GM12878 (cell line): ENCODE measurements around the gene GAK. TPM values are rescaled to one million over a fixed set of nuclear protein-coding genes. Genes with fewer than 3 reads are reported as not detected.

Source experiments
- ATAC-seq: fragments of 200-7000 bp; cut with Tn5 transposase; 3 replicates; pipeline ENCODE4 v1.9.1; 2020; ENCODE audit warnings: mild to moderate bottlenecking, moderate library complexity
- BruUV-seq: library from RNA; stranded (reverse); fragments of 400-500 nt; replicated peaks from 2 replicates; lab custom pipeline; 2021; lab: Mats Ljungman, UMichigan
- CTCF ChIA-PET: fragments of 300-600 bp; sonication (Branson Sonifier 250); formaldehyde crosslinking; extraction: SDS; loops from one replicate; lab custom pipeline; 2021; ENCODE audit warnings: inconsistent platforms; lab: Yijun Ruan, JAX
- POLR2A ChIA-PET: fragments of 350-600 bp; formaldehyde crosslinking; extraction: SDS; loops from one replicate; lab custom pipeline; 2021; ENCODE audit warnings: inconsistent platforms; lab: Charles Lee
- RAD21 ChIA-PET: fragments of 300-600 bp; sonication (Branson Sonifier 250); formaldehyde crosslinking; loops from one replicate; lab custom pipeline; 2023; ENCODE audit warnings: antibody characterized with exemption; ENCODE audit not compliant: unreplicated experiment; lab: Charles Lee
- SMC1A ChIA-PET: fragments of 300-600 bp; sonication (Branson Sonifier 250); formaldehyde crosslinking; loops from one replicate; lab custom pipeline; 2023; ENCODE audit not compliant: unreplicated experiment, uncharacterized antibody; lab: Charles Lee
- DNase-seq: peaks from one replicate; pipeline ENCODE4 v3.0.0-alpha.2; 2011; ENCODE audit warnings: low read depth, low spot score
- FAIRE-seq: peaks from 3 replicates; lab custom pipeline; 2011; peaks lifted over from hg19 to GRCh38; lab: Jason Lieb, UNC
- H2AFZ ChIP-seq: 2 replicates; pipeline ENCODE4 v1.6.0; 2011; ENCODE audit warnings: low read depth, low read length, control low read depth; ENCODE audit not compliant: control insufficient read depth
- H3K27ac ChIP-seq: 2 replicates; pipeline ENCODE4 v1.5.1; 2011; ENCODE audit warnings: control low read depth; ENCODE audit not compliant: control insufficient read depth, insufficient read depth
- H3K27me3 ChIP-seq, 2 experiments: replicated peaks in 1 of 2; 2 replicates each; pipeline versions ENCODE4 v1.6.0 to v1.6.1; 2011; ENCODE audit warnings: low read length in 1 of 2; ENCODE audit not compliant: control insufficient read depth in 2 of 2, insufficient read depth in 2 of 2
- H3K36me3 ChIP-seq, 2 experiments: 2 replicates each; pipeline ENCODE4 v1.5.1; 2011; ENCODE audit warnings: low read length in 1 of 2; ENCODE audit not compliant: control insufficient read depth in 2 of 2, insufficient read depth in 2 of 2
- H3K4me1 ChIP-seq: 2 replicates; pipeline ENCODE4 v1.6.1; 2011; ENCODE audit warnings: mild to moderate bottlenecking, low read length, moderate library complexity, mixed read lengths; ENCODE audit not compliant: control insufficient read depth, insufficient read depth
- H3K4me2 ChIP-seq: 2 replicates; pipeline ENCODE4 v1.6.0; 2011; ENCODE audit warnings: control low read depth; ENCODE audit not compliant: control insufficient read depth, insufficient read depth
- H3K4me3 ChIP-seq: fragments of 200-600 bp; sonication (generic); 2 replicates; pipeline ENCODE4 v1.5.1; 2016
- H3K79me2 ChIP-seq: 2 replicates; pipeline ENCODE4 v1.6.0; 2011; ENCODE audit warnings: low read length; ENCODE audit not compliant: control insufficient read depth, insufficient read depth
- H3K9ac ChIP-seq: 2 replicates; pipeline ENCODE4 v1.8.0; 2011; ENCODE audit warnings: low read length, control low read depth, mixed read lengths; ENCODE audit not compliant: control insufficient read depth, insufficient read depth
- H3K9me3 ChIP-seq: replicated peaks from 3 replicates; pipeline ENCODE4 v1.5.1; 2011; ENCODE audit warnings: mild to moderate bottlenecking, low read length; ENCODE audit not compliant: control insufficient read depth, insufficient read depth
- H4K20me1 ChIP-seq: 2 replicates; pipeline ENCODE4 v1.6.0; 2011; ENCODE audit not compliant: control insufficient read depth, insufficient read depth
- POLR2AphosphoS5 ChIP-seq: IDR thresholded peaks from 2 replicates; pipeline ENCODE4 v1.6.1; 2011; ENCODE audit warnings: mild to moderate bottlenecking, low read length, inconsistent platforms
- WGBS: methylation state at CpG from one replicate; pipeline ENCODE4 v1.1.6; 2016; ENCODE audit warnings: low lambda C conversion rate; ENCODE audit not compliant: insufficient replicate concordance, insufficient coverage; ENCODE audit errors: missing lambda C conversion rate; 5-methylcytosine and 5-hydroxymethylcytosine counted together
- in situ Hi-C: fragments of 300-500 bp; cut with MboI; formaldehyde crosslinking; loops from 9 replicates; pipeline ENCODE4 v1.14.3; 2018; ENCODE audit warnings: mixed read lengths
- intact Hi-C: fragments of 100-400 bp; cut with micrococcal nuclease; formaldehyde crosslinking; loops from one replicate; pipeline ENCODE4 v1.14.2; 2022; ENCODE audit not compliant: unreplicated experiment
- polyA plus RNA-seq, 11 experiments: library from polyadenylated mRNA; depleted of rRNA in 4 of 11; unstranded in 6 of 11; stranded (reverse) in 5 of 11; fragments of >200 nt; fragmentation: Nextera tagmentation in 4 of 11; fragmentation: Illumina TruSeq in 1 of 11; extraction: Ambion mirVana in 4 of 11; extraction: Trizol in 1 of 11; gene quantifications; 1 replicate in 1 of 11; 2 replicates in 10 of 11; pipeline versions ENCODE4 v1.2.1 to v1.2.3, GENCODE V29; 2011 to 2016; ENCODE audit warnings: inconsistent platforms in 2 of 11, missing spikeins in 2 of 11, low read depth in 1 of 11
- total RNA-seq, 4 experiments: library from RNA; depleted of rRNA in 3 of 4; stranded (reverse); fragments of >200 nt in 3 of 4; fragmentation: Illumina TruSeq in 1 of 4; extraction: Trizol in 1 of 4; gene quantifications; 2 replicates each; pipeline versions ENCODE4 v1.2.1 to v1.2.3, GENCODE V29; 2013 to 2021
- TF ChIP-seq, protein P1 (sequence below): fragments of 450-650 bp; IDR thresholded peaks from 2 replicates; pipeline ENCODE4 v1.6.1; 2016; ENCODE audit warnings: mild to moderate bottlenecking
- TF ChIP-seq, protein P2 (sequence below): fragments of 450-650 bp; IDR thresholded peaks from 2 replicates; pipeline ENCODE4 v1.6.1; 2017; ENCODE audit warnings: borderline replicate concordance

Gene GAK
- total and polyA plus RNA-seq, 10 of the 15 experiments (the other 5 are each of a cell fraction or from before 2014, with no cell fraction given), result 0.82 to 127 (median 53.8) TPM

DNA sequence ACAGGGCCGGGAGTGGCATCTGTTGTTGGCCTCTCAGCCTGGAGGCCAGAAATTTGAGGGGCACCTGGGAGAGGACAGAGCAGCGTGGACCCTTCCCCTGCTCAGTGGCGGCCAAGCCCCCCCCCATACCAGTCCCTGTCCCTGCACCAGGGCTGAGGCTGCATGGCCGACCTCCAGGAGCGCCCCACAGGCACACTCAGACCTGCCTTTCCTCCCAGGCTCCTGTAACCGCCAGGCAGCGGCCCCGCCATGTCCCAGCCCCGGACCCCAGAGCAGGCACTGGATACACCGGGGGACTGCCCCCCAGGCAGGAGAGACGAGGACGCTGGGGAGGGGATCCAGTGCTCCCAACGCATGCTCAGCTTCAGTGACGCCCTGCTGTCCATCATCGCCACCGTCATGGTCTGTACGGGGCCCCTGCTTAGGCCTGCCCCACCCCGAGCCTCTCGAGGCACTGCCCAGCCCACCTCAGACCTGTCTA, 15.4 kb upstream of the GAK start:
- H3K79me2 ChIP-seq, result no peaks in the 10 kb centered on the region
- H3K4me1 ChIP-seq, result no peaks in the 10 kb centered on the region
- FAIRE-seq (no peak), ATAC-seq (no peak), DNase-seq (no peak)
- 52% methylated on average over 14 of the region's 19 CpGs for WGBS
- intact Hi-C loops, result no loop called here
- H3K27ac ChIP-seq, result no peak overlapping the region
- no peaks in the 10 kb centered on the region for H3K36me3 ChIP-seq
- no TSS peak for BruUV-seq
- H3K9ac ChIP-seq, result no peak overlapping the region
- H4K20me1 ChIP-seq, result no peaks in the 10 kb centered on the region
- no peak overlapping the region for H2AFZ ChIP-seq
- H3K4me3 ChIP-seq, result no peak overlapping the region
- no peaks in the 10 kb centered on the region for H3K9me3 ChIP-seq
- POLR2A ChIA-PET, result no interaction called here
- SMC1A ChIA-PET, result no interaction called here
- no peaks in the 10 kb centered on the region for H3K27me3 ChIP-seq
- RAD21 ChIA-PET, result no interaction called here
- no peak overlapping the region for H3K4me2 ChIP-seq
- CTCF ChIA-PET, result no interaction called here
- in situ Hi-C loops, result no loop called here
- TF ChIP-seq POLR2AphosphoS5, result no peak
- TF ChIP-seq, protein P1, sequence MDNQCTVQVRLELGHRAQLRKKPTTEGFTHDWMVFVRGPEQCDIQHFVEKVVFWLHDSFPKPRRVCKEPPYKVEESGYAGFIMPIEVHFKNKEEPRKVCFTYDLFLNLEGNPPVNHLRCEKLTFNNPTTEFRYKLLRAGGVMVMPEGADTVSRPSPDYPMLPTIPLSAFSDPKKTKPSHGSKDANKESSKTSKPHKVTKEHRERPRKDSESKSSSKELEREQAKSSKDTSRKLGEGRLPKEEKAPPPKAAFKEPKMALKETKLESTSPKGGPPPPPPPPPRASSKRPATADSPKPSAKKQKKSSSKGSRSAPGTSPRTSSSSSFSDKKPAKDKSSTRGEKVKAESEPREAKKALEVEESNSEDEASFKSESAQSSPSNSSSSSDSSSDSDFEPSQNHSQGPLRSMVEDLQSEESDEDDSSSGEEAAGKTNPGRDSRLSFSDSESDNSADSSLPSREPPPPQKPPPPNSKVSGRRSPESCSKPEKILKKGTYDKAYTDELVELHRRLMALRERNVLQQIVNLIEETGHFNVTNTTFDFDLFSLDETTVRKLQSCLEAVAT, result no peak
- TF ChIP-seq, protein P2, sequence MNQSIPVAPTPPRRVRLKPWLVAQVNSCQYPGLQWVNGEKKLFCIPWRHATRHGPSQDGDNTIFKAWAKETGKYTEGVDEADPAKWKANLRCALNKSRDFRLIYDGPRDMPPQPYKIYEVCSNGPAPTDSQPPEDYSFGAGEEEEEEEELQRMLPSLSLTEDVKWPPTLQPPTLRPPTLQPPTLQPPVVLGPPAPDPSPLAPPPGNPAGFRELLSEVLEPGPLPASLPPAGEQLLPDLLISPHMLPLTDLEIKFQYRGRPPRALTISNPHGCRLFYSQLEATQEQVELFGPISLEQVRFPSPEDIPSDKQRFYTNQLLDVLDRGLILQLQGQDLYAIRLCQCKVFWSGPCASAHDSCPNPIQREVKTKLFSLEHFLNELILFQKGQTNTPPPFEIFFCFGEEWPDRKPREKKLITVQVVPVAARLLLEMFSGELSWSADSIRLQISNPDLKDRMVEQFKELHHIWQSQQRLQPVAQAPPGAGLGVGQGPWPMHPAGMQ, result no peak
